Subcutaneous adipose tissue (tissue), 4 donors: ENCODE measurements around the gene RPS21. TPM values are rescaled to one million over a fixed set of nuclear protein-coding genes. Genes with fewer than 3 reads are reported as not detected.

ENCODE experiments used
- CTCF ChIP-seq: fragments of 450-650 bp; IDR thresholded peaks from one replicate; pipeline ENCODE4 v1.5.1; 2016; ENCODE audit warnings: low read depth, mild to moderate bottlenecking, control low read depth, antibody characterized with exemption, moderate library complexity
- total RNA-seq, 4 donors: library from RNA; depleted of rRNA; stranded (reverse); fragments of >200 nt; gene quantifications; one replicate each; pipeline ENCODE4 v1.1.0, GENCODE V29; 2016

The RPS21 gene
- total RNA-seq, 4 donors from 2014 or later, result 1,888 to 3,001 (median 2,521) TPM

DNA sequence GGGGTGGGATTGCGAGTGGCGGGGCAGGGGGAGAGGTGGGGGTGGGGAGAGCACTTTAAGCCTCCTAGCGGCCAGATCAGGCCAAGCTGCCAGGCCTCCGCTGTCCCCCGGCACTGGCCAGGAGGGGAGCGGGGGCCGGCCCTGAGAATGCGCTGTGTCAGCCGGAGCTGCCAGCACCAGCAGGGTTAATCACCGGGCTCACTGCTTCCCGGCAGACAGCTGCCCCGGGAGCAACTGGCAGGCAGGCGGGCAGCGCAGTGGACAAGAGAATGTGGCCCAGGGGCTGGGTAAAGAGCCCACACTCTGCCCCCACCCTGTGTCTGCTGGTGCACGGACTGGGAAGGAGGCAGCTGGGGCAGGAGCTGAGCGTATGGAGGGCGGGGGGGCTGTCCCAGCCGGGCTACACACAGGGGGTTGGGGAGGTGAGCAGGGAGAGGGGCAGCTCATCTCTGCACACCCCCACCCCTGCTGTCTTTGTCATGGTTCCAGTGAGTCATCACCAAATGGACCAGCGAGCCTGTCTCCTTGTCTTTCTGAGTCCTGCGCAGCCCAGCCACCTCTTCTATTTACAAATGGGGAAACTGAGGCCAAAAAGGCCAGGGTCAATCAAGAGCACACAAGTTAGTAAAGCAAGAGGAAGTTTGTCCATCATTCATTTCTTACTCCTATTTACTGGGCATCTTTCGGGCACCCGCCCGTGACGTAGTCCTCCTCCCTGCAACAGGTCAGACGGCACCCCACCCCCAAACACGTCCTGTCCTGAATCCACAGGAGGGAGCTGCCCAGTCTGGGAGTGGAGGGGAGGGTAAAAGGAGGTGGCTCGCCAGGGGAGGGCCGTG lies 17.7 kb upstream of the RPS21 start:
- TF ChIP-seq CTCF, result no peak

DNA sequence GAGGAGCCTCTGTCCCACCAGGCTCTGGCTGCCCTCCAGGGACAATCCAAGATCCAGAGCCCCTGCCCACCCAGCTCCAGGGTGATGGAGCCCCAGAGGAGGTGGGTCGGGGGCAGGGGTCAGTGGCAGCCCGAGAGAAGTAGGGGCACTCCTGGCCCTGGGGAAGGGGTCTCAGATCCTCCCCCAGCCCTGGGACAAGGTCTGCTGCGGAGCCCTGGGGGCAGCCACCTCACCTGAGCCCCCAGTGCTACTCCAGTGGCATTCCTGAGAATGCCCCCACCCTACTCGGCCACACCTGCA lies 17.1 kb upstream of the RPS21 start:
- TF ChIP-seq CTCF, result no peak

GRCh38 chr20:62370115-62370806 lies 16.6 kb upstream of the RPS21 start:
- TF ChIP-seq CTCF, result no peak

DNA sequence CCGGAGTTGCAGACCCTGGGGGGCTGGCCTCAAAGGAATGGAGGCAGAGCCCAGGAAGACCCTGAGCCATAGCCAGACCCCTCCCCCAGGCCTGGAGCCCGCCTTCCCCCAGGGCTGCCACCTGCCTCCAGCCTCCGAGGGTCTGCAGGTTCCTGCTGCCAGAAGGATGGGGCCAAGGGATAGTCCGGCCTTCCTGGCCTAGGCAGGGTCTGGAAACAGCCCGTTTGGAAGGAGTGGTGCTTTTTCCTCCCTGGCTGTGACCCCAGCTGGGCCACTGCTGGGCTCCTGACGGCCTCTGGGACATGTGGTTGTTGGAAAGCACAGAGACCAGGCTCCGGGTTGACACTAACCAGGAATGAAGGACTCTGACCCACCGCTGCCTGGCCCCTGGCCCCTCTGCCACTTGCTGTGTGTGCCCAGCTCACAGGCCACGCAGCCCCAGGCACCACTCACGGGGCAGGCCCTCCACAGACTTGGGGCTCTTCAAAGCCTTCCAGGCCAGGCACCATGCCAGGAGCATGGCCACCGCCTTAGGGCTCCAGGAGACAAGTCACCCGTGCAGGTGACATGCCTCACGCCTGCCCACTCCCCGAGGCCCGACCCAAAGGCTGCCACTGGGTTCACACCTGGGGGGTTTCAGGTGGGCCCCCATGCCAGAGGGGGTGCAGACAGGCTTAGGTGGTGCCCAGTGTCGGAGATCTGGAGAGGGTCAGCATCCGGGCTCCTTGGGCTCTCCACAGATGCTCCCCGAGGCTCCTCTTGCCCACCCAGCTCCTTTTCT lies 15.9 kb upstream of the RPS21 start:
- TF ChIP-seq CTCF, result no peak

GRCh38 chr20:62371588-62372041 lies 15.3 kb upstream of the RPS21 start:
- no peak for TF ChIP-seq CTCF

DNA sequence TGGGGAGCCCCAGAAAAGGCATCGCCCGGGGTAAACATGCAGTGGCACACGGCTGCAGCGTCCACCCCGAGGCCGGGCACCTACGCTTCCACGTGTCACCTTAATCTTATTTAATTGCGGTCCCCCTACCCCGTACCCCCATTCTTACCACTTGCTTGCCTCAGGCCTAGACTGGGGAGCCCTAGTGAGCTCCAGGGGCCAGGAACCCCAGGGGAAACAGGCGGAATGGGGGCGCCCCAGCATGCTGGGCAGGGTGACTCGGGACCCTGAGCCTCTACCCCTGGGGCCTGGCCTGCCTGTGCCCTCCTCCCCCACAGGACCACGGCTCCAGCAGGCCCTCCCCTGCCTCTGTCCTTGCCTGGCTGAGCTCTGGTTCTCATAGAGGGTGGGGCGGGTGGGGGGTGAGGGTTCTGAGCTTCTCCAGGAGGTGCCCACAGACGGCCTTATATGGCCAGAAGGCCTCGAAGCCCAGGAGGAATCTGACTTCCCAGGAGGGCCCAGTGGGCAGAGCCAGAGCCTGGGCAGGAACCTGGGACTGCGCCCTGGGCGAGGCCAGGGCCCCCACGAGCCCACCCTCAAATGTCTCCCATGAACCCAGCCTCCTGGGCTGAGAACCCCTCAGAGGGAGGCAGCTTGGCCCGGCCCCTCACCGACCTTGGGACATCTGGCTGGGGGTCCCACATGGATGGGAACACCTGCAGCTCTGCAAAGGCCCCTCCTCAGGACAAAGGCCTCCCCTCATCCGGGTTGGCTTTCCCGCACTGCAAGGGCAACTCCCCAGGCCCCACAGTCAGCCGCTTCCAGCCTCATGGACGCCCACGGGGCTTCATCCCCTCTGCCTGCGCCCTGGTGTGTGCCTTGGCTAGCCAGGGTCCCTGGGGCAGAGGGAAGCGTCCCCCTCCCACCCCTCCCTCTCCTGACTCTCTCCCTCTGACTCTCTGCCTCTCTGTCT lies 14.6 kb upstream of the RPS21 start:
- TF ChIP-seq CTCF, result no peak
